Activated gamma-delta T cell treated with anti-CD3 and anti-CD28 coated beads, Interleukin-2, amount 50 U/mL, for 16 hours (primary cell): ENCODE data around the gene CEP68.

Source experiments
- DNase-seq: peaks from one replicate; pipeline ENCODE4 v3.0.0-alpha.2; 2020; ENCODE audit warnings: low read depth

CEP68 gene

DNA sequence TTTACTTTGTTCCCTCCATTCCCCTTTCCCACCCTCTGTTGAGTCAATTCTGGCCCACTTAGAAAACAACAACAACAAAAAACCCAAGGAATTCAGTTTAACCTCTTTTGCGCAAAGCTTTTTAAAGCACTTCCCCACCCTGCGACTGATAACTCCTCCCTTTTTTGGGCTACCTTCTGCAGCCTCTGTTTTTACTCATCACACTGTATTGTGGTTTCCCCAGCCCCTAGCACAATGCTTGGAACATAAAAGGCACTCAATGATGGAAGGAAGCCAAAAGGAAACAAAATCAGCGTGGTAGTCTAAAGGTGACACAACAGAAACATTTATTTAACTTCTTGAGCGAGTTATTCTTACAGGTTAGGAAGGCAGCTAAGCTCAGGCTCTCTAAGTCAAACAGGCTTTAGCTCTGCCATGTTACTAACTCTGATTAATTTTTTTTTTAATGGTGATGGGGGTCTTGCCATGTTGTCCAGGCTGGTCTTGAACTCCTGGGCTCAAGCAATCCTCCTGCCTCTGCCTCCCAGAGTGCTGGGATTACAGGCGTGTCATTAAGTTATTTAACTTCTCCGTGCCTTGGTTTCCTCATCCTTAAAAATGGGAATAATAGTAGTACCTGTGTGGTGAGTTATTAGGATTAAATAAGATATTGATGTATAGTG is 1.3 kb downstream of the CEP68 start:
- DNase-seq = peak; percentile 53

GRCh38 chr2:65059071-65059470 is 2.9 kb downstream of the CEP68 start:
- DNase-seq = no peak

DNA sequence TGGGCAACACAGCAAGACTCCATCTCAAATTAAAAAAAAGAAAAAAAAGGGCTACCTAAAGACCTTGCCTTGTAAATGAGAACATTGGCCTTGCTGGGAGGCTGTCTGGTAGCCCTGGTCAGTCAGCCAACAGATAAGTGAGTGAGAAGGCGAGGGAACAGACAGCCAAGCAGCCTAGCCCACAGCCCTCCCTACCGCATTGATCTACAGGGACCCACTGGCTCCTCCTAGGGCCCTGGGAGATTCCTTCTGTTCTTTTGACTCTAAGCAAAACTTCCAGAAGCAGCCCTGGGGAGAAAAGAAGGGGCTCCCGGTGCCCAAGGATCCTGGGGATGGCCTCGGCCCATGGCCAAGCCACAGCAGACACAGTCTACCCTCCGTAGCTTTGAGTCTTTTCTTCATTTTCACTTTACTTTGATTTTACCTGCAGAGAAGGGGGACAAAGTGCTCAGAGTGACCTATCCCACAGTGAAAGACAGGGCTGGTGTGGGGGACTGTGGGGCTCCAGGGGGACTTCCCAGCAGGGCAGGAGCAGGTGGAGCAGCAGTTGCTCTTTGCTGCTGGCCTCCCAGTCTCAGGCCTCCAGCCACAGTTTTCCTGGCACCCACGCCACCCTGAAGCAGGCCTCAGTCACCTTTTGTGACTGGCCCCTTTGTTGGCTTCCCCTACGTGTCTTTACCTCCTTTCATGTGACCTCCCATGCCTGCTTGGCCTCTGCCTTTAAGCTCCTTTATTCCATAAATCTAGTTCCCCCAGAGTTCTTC is 5.1 kb downstream of the CEP68 start:
- DNase-seq = no peak

DNA sequence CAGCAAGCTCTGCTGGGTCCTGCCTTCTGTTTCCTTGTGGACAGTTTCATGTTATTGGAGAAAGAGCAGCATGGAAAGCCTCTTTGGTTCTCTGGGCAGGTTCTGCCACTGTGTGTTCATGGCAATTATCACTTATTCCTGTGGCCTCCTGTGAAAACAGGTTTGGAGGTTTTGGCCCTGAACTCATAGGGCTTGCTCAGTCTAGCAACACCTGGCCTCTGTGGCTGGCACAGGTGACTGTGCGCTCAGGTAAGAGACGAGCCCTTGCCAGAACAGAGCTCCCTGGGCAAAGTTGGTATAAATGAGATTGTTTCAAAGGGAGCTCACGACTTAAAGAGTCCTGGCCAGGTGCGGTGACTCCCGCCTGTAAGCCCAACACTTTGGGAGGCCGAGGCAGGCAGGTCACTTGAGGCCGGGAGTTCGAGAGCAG is 5.7 kb downstream of the CEP68 start:
- DNase-seq = no peak

GRCh38 chr2:65062843-65063825 is 6.9 kb downstream of the CEP68 start:
- DNase-seq = no peak

DNA sequence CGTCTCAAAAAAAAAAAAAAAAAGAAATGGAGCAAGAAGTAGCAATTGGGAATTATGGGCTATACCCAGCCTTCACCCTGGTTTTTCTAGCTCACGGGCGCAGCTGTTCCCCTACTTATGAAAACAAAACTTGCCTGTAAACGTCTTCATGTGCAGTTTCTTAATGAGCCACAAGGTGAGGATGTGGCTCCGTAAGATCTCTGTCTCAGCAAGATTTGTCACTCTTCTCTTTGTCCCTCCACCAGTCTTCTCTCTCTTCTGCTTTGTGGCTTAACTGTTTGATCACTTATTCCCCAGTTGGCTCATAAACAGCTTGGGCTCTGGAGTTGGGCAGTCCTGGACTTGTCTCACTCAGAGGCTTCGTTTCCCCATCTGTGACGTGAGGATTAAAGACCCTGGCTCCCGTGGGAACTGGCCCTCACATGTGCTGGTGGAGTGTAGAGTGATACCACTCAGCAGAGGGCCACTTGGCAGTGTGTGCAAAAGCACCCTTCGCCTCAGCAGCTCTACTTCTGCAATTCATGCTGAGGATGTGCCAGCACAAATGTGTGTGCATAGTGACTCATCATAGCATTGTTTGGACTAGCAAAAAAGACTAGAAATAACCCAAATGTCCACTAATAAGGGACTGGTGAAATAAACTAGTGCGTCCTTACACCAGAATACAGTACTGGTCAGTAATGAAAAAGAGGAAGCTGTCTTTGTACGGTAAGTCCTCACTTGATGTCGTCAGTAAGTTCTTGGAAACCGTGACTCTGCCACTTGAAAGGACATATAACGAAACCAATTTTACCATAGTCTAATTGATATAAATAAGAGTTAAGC is 8.7 kb downstream of the CEP68 start:
- peak; percentile 17 for DNase-seq

DNA sequence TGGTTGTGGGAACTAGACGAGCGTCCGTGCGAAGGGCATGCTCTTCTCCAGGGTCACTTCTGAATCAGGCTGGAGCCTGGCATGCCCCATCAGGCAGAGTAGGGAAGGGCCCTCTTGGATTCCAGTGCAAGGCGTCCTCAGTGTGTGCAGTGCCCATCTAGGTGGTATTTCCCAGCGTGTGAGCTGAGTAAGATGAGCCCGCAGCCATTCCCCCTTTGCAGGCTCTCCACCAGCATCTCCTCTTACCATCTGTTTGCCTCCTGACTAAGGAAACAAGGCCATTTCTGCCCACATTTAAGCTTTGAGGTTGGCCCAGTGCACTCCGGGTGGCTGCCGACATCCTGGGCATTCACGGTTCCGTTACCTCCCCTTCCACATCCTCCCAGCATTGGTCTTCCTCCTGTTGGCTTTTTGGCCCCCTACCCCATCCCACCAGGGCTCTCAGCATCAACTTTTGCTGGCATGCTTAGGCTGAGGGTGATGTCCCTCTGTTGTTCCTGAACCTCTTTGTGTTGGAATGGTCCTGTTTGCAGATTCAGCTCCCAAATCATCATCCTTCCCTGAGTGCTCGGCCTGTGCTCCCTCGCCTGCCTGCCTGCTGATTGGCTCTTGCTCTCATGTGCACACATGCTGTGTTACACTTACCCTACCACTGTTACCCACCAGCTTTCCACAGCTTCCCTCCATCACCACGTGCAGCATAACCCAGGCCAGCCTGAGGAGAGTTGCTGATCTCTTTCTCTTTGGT is 11.8 kb downstream of the CEP68 start:
- DNase-seq = no peak

DNA sequence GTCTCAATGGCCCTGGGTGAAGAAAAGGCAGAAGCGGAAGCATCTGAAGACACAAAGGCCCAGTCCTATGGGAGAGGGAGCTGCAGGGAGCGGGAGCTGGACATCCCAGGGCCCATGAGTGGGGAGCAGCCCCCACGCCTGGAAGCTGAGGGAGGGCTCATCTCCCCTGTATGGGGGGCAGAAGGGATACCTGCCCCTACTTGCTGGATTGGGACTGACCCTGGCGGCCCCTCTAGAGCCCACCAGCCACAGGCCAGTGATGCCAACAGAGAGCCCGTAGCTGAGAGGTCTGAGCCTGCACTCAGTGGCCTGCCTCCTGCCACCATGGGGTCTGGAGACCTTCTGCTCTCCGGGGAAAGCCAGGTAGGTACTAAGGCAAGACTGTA is 13.2 kb downstream of the CEP68 start:
- no peak for DNase-seq

DNA sequence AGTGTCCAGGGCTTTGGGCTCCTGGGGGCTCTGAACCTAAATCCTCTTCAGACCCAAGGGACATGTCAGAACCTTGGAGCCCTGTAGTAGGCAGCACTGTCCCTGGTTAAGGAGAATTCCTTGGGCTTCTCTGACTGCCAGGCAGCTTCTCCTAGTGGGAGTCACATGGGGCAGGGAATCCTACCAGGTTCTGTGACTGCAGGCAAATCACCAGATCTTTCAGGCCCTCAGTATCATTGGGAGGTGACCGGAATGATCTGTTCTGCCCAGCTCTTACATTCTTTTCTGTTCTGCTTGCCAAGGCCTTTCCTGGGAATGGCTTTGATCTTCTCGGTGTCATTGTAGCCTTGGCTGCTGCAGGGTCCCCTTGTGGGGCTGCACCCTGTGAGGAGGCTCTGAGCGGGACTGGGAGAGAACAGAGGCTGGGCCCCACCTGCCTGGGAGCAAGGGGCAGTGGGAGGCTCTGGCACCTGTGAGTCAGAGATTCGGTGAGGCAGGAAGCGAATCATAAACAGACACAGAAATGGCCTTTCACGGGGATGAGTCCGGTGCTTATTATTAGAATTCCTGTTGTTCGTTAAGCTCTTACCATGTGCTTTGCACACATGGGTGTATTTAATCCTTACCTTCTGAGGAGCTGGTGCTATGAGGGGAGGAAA is 14.1 kb downstream of the CEP68 start:
- DNase-seq = no peak

DNA sequence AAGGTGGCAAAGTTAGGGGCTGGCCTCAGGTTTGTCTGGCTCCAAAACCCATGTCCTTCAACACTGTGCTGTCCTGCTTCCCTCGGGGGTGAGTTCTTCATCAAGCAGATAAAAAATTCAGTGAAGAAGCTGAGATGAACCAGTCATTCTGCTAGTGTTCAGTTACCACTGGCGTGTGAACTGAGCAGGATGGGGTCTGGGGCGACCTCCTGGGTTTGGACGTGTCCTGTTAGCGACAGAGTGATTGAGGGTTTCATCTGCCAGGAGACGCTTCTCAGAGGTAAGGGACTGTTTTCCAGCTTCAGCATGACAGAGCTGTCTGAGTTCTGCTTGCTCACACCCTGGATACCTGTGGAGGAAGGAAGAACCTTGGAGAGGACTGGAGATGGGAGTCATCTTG is 14.6 kb downstream of the CEP68 start:
- no peak for DNase-seq

GRCh38 chr2:65071499-65072180 is 15.4 kb downstream of the CEP68 start:
- no peak for DNase-seq

DNA sequence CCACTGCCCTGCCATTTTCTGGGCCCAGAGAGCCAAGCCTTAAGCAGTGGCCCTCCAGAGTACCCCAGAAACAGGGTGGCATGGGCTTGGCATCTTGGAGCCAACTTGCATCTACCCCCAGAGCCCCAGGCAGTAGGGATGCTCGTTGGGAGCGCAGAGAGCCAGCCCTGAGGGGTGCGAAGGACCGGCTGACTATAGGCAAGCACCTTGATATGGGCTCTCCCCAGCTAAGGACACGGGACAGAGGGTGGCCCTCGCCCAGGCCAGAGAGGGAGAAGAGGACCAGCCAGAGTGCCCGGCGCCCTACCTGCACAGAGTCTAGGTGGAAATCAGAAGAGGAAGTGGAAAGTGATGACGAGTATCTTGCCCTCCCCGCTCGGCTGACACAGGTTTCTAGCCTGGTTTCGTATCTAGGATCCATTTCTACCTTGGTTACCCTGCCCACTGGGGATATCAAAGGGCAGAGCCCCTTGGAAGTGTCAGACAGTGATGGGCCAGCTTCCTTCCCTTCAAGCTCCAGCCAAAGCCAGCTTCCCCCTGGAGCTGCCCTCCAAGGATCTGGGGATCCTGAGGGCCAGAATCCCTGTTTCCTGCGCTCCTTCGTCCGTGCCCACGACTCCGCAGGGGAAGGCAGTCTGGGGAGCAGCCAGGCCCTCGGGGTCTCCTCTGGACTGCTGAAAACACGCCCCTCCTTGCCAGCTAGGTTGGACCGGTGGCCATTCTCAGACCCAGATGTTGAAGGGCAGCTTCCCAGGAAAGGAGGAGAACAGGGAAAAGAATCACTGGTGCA is 16.2 kb downstream of the CEP68 start:
- no peak for DNase-seq

- no peak for DNase-seq
These were observed 17.8 kb downstream of the CEP68 start for GRCh38 chr2:65073879-65074565.

GRCh38 chr2:65075176-65075575 is 19.0 kb downstream of the CEP68 start:
- no peak for DNase-seq

GRCh38 chr2:65075605-65076344 is 19.6 kb downstream of the CEP68 start:
- DNase-seq = no peak

DNA sequence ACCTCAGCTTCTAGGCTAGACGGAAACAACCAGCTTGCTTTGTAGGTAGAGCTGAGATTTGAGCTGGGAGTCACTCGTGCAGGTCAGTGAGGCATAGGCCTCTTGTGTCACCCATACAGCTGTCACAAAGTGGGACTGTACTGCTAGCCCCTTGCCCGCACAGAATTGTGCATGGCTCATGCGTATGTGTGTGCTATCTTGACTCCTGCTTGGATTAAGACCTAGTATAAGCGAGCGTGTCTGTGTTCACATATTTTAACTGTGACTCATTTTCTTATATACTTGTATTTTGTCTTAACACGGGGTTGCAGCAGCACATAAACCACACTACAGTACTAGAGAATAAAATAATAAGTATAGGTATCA is 20.1 kb downstream of the CEP68 start:
- DNase-seq = no peak

DNA sequence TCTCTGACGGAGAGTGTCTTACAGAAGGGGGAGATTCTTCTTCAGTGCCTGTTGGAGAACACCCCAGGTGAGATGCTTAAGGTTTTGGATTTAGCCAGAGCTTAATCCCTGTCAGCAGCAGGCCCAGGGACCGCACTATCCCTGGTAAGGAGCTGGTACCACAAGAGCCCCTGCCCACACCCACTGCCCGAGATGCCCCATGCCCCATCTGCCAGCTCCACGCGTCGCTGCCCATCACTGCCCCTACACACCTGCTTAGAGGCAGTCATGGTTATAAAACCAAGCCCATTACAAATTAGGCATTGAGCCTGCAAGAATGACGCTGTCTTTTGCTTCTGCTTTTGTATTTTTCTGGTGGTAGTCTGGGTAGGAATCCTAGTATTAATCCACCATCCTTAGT is 21.7 kb downstream of the CEP68 start:
- no peak for DNase-seq

DNA sequence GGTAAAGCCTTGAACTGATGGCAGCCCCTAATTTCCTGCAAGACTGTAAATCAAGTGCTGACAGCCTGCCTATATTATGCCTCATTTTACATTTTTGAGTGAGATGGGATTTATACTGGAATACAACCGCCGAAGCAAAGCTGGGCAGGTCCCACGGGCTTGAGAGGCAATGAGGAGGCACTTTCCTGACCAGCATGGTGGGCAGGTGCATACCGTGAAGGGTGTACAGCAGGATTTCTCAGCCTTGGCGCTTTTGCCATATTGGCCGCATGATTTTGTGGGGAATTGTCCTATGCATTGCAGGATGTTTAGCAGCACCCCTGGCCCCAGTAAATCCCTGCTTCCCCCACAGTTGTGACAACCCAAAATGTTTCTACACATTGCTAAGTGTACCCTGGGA is 22.8 kb downstream of the CEP68 start:
- no peak for DNase-seq
